BJ (cell line): ENCODE measurements around the gene ROR1. TPM values are rescaled to one million over a fixed set of nuclear protein-coding genes. Genes with fewer than 3 reads are reported as not detected.

Experiments used
- CTCF ChIA-PET: fragments of 350-600 bp; formaldehyde crosslinking; extraction: SDS; loops from one replicate; lab custom pipeline; 2021; ENCODE audit warnings: antibody characterized with exemption, inconsistent platforms; lab: Yijun Ruan, JAX
- POLR2A ChIA-PET: fragments of 300-600 bp; sonication (Branson Sonifier 250); formaldehyde crosslinking; extraction: SDS; loops from one replicate; lab custom pipeline; 2021; ENCODE audit warnings: antibody characterized with exemption; lab: Charles Lee
- DNase-seq: peaks from one replicate; pipeline ENCODE4 v3.0.0-alpha.2; 2011; ENCODE audit warnings: low read depth
- H3K27me3 ChIP-seq: 2 replicates; pipeline ENCODE4 v1.6.0; 2011; ENCODE audit warnings: low read length; ENCODE audit not compliant: control insufficient read depth, insufficient read depth
- H3K36me3 ChIP-seq: 2 replicates; pipeline ENCODE4 v1.5.1; 2011; ENCODE audit warnings: low read length; ENCODE audit not compliant: control insufficient read depth, insufficient read depth
- H3K4me3 ChIP-seq: 2 replicates; pipeline ENCODE4 v1.5.1; 2011; ENCODE audit warnings: low read depth, mild to moderate bottlenecking, control low read depth, low read length
- CTCF ChIP-seq: IDR thresholded peaks from 2 replicates; pipeline ENCODE4 v1.5.1; 2011; ENCODE audit warnings: low read depth, mild to moderate bottlenecking, control low read depth, inconsistent platforms, low read length, moderate library complexity; ENCODE audit not compliant: insufficient read depth
- polyA plus RNA-seq: library from polyadenylated mRNA; depleted of rRNA; stranded (reverse); fragments of >200 nt; gene quantifications from 2 replicates; pipeline ENCODE4 v1.2.3, GENCODE V29; 2011

Gene ROR1
- polyA plus RNA-seq, 1 experiment, result 4.6 TPM

GRCh38 chr1:64117492-64117891 lies 343.7 kb downstream of the ROR1 start:
- ChIA-PET POLR2A (no interaction called here), CTCF (interaction anchor here (0.7 to 0.9 kb wide), 2 partner anchors 9 to 20 kb away, joined by 3 to 4 read pairs; no protein-coding TSS in a partner anchor)
- Histone ChIP-seq H3K36me3 (no peaks in the 10 kb centered on the region), H3K27me3 (no peaks in the 10 kb centered on the region), H3K4me3 (no peak overlapping the region)
- TF ChIP-seq CTCF, result no peak
- DNase-seq, result no peak

DNA sequence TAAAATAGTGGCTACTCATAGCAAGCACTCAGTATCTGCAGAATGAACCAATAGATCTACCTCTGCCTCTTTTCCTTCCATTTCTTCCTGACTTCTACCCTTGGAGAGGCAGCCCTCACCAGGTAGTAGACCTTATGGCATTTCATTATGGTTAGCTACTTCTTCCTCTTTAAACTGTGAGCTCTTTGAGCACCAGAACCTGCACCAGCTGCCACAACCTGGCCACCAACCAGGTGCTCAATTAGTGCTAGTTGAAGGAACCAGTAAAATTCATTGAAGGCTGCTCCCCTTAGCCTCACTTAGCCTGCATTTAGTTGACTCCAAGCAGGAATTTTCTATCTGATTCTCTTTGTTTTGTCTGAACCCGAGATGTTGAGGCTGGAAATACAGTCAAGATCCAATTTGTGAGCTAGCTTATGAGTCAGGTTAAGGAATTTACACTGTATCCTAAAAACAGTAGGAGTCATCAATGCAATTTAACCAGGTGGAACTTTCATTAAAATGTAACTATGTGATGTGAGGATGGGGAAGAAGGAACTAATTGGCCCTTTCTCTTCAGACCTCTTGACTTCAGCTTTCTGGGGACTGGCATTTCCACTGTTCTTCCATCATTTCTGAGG lies 348.1 kb downstream of the ROR1 start:
- no peaks in the 10 kb centered on the region for H3K27me3 ChIP-seq
- no peak for TF ChIP-seq CTCF
- ChIA-PET CTCF (interaction anchor here (0.9 to 1.2 kb wide), 3 partner anchors 15 to 447 kb away, joined by 3 to 4 read pairs (median 4); no protein-coding TSS in a partner anchor), POLR2A (no interaction called here)
- DNase-seq, result no peak
- no peak overlapping the region for H3K4me3 ChIP-seq
- H3K36me3 ChIP-seq, result no peaks in the 10 kb centered on the region

DNA sequence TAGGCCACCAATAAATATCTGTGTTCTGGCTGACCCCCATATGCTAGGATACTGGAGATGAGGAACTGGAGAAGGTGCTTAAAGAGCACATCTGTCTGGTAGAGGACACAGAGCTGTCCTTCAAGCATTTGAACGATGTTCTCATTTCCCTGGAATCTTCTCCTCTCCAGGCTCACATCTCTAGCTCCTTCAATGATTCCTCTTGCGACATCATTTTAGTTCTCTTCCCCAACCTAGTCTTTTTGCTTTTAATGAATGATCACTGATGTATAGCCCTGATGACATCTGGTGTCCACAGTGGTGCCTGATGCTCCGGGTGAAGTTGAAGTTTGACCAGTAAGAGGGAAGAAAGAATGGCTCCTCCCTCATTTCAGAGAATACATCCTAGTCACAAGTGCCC lies 348.8 kb downstream of the ROR1 start:
- no peak for TF ChIP-seq CTCF
- Histone ChIP-seq H3K36me3 (no peaks in the 10 kb centered on the region), H3K4me3 (no peak overlapping the region), H3K27me3 (no peaks in the 10 kb centered on the region)
- ChIA-PET CTCF (interaction anchor here (0.9 to 1.2 kb wide), 4 partner anchors 15 to 448 kb away, joined by 3 to 4 read pairs (median 4); no protein-coding TSS in a partner anchor), POLR2A (no interaction called here)
- no peak for DNase-seq

DNA sequence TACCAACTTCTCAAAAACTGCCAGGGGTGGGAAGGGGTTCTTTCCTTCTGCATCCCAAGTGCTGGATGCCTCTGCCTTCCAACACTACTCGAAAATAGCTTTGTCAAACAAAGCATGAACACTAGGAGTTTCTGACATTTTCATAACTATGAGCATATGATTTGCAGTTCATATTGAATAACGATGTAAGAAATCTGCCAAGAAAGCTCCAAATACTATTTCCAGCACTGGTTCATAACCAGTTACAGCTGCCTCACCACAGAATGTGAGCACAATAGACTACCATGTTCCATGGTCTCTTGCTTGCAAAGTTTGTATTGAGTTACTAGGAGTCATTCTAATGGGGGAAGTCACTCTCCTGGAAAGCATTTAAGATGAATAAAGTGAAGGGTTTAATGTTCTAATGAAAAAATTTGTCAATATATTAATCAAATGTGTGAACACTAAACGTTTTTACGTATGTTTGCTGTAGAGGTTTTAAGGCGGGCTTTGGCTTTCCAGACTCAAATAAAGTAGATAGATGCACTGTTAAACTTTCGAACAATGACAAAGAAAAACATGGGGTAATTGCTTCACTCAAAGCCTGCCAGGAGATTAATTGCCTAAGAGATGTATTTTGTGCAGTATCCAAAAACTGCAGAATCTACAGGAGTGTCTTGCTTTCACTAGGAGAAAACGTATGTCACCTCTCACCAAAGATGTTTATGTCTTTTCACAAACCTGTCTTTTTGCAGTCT lies 351.1 kb downstream of the ROR1 start:
- H3K36me3 ChIP-seq, result no peaks in the 10 kb centered on the region
- no peak for DNase-seq
- ChIA-PET CTCF (interaction anchor here (0.7 kb wide), 1 partner anchor 13 kb away, joined by 3 read pairs; no protein-coding TSS in a partner anchor), POLR2A (interaction anchor here (0.7 kb wide), 1 partner anchor 637 kb away, joined by 3 read pairs; no protein-coding TSS in a partner anchor)
- no peak for TF ChIP-seq CTCF
- H3K27me3 ChIP-seq, result no peaks in the 10 kb centered on the region
- no peak overlapping the region for H3K4me3 ChIP-seq

DNA sequence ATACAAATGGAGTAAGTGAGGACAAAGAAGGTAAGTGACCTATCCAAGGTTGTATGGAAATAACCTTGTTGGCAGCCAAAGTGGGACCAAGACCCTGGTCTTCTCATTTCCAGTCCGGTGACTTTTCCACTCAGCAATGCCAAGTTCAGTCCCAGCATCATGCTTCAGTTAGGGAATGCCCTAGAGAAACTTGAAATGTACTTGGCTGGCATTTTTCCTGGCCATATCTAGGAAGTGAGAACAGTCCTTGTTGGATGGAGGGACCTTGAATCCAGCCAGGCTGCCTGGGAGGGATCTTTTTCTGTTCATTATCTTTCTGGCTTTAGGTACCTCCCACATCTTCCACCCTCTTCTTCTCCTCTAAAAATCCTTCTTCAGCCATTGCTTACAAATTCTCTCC lies 352.8 kb downstream of the ROR1 start:
- no peak for DNase-seq
- POLR2A ChIA-PET, result no interaction called here
- Histone ChIP-seq H3K36me3 (no peaks in the 10 kb centered on the region), H3K4me3 (no peak overlapping the region), H3K27me3 (no peaks in the 10 kb centered on the region)
- TF ChIP-seq CTCF, result no peak
- CTCF ChIA-PET, result interaction anchor here (0.7 kb wide), 1 partner anchor 11 kb away, joined by 3 read pairs; no protein-coding TSS in a partner anchor
